Measurements from ENCODE around the gene LPCAT1.
"Not testable (repeated sequence)": the region's sequence is repeated elsewhere in the genome, so short reads cannot be mapped to it uniquely, and the experiment has no call there.

The LPCAT1 gene

GRCh38 chr5:1465966-1466471 lies 57.7 kb downstream of the LPCAT1 start:
- peaks cover 93% of the 10 kb centered on the region for H3K36me3 Mint-ChIP-seq (ENCODE audit: low read depth)
- no peak overlapping the region for H3K27ac Mint-ChIP-seq
- peaks cover 10% of the 10 kb centered on the region for H3K4me1 Mint-ChIP-seq (ENCODE audit: low read depth)
- peak; percentile 25 for DNase-seq
- H3K4me3 Mint-ChIP-seq = no peak overlapping the region
- no peaks in the 10 kb centered on the region for H3K27me3 Mint-ChIP-seq
- peaks cover 12% of the 10 kb centered on the region for H3K9me3 Mint-ChIP-seq

GRCh38 chr5:1465117-1465516 lies 58.6 kb downstream of the LPCAT1 start:
- Mint-ChIP-seq H3K27me3 (no peaks in the 10 kb centered on the region), H3K27ac (no peak overlapping the region), H3K4me3 (no peak overlapping the region), H3K4me1 (ENCODE audit: low read depth) (peaks cover 4% of the 10 kb centered on the region), H3K36me3 (ENCODE audit: low read depth) (peaks cover 91% of the 10 kb centered on the region), H3K9me3 (peaks cover 12% of the 10 kb centered on the region)
- DNase-seq = peak; percentile 7

GRCh38 chr5:1464511-1464910 lies 59.2 kb downstream of the LPCAT1 start:
- H3K36me3 Mint-ChIP-seq (ENCODE audit: low read depth) = peaks cover 90% of the 10 kb centered on the region
- peak; percentile 5 for DNase-seq

GRCh38 chr5:1464096-1464446 lies 59.7 kb downstream of the LPCAT1 start:
- Mint-ChIP-seq H3K4me1 (ENCODE audit: low read depth) (no peaks in the 10 kb centered on the region), H3K36me3 (ENCODE audit: low read depth) (peaks cover 86% of the 10 kb centered on the region), H3K27ac (no peak overlapping the region), H3K4me3 (no peak overlapping the region), H3K27me3 (no peaks in the 10 kb centered on the region), H3K9me3 (peaks cover 12% of the 10 kb centered on the region)
- DNase-seq = peak; percentile 14

More at GRCh38 chr5:1464511-1464910, 59.2 kb downstream of the LPCAT1 start:
- H3K27ac Mint-ChIP-seq = no peak overlapping the region
- H3K27me3 Mint-ChIP-seq = no peaks in the 10 kb centered on the region
- no peak overlapping the region for H3K4me3 Mint-ChIP-seq
- H3K4me1 Mint-ChIP-seq (ENCODE audit: low read depth) = no peaks in the 10 kb centered on the region
- peaks cover 12% of the 10 kb centered on the region for H3K9me3 Mint-ChIP-seq

GRCh38 chr5:1463326-1464095 lies 60.2 kb downstream of the LPCAT1 start:
- H3K27me3 Mint-ChIP-seq = no peaks in the 10 kb centered on the region
- DNase-seq = peak; percentile 22
- no peak overlapping the region for H3K4me3 Mint-ChIP-seq
- H3K27ac Mint-ChIP-seq = no peak overlapping the region
- peaks cover 83% of the 10 kb centered on the region for H3K36me3 Mint-ChIP-seq (ENCODE audit: low read depth)
- peaks cover 12% of the 10 kb centered on the region for H3K9me3 Mint-ChIP-seq
- no peaks in the 10 kb centered on the region for H3K4me1 Mint-ChIP-seq (ENCODE audit: low read depth)

GRCh38 chr5:1462358-1462757 lies 61.4 kb downstream of the LPCAT1 start:
- H3K27me3 Mint-ChIP-seq = no peaks in the 10 kb centered on the region
- H3K9me3 Mint-ChIP-seq = peaks cover 12% of the 10 kb centered on the region
- no peaks in the 10 kb centered on the region for H3K4me1 Mint-ChIP-seq (ENCODE audit: low read depth)
- peak; percentile 9 for DNase-seq
- H3K4me3 Mint-ChIP-seq = no peak overlapping the region
- H3K36me3 Mint-ChIP-seq (ENCODE audit: low read depth) = peaks cover 77% of the 10 kb centered on the region
- no peak overlapping the region for H3K27ac Mint-ChIP-seq

GRCh38 chr5:1461396-1461795 lies 62.4 kb downstream of the LPCAT1 start:
- H3K36me3 Mint-ChIP-seq (ENCODE audit: low read depth) = peaks cover 68% of the 10 kb centered on the region
- H3K4me1 Mint-ChIP-seq (ENCODE audit: low read depth) = no peaks in the 10 kb centered on the region
- H3K9me3 Mint-ChIP-seq = peaks cover 18% of the 10 kb centered on the region
- no peak overlapping the region for H3K4me3 Mint-ChIP-seq
- H3K27ac Mint-ChIP-seq = no peak overlapping the region
- H3K27me3 Mint-ChIP-seq = no peaks in the 10 kb centered on the region
- peak; percentile 20 for DNase-seq

- no peaks in the 10 kb centered on the region for H3K27me3 Mint-ChIP-seq
- no peaks in the 10 kb centered on the region for H3K4me1 Mint-ChIP-seq (ENCODE audit: low read depth)
- peaks cover 56% of the 10 kb centered on the region for H3K36me3 Mint-ChIP-seq (ENCODE audit: low read depth)
- H3K4me3 Mint-ChIP-seq = no peak overlapping the region
- peaks cover 20% of the 10 kb centered on the region for H3K9me3 Mint-ChIP-seq
- no peak overlapping the region for H3K27ac Mint-ChIP-seq
- peak; percentile 27 for DNase-seq
Observed at GRCh38 chr5:1460054-1460682, 63.6 kb downstream of the LPCAT1 start.

- peaks cover 18% of the 10 kb centered on the region for H3K9me3 Mint-ChIP-seq
- not testable (repeated sequence) for H3K4me3 Mint-ChIP-seq; H3K4me1 Mint-ChIP-seq (ENCODE audit: low read depth); H3K27me3 Mint-ChIP-seq; H3K27ac Mint-ChIP-seq
- peak; percentile 12 for DNase-seq
- H3K36me3 Mint-ChIP-seq (ENCODE audit: low read depth) = peaks cover 51% of the 10 kb centered on the region
Observed at GRCh38 chr5:1459435-1459834, 64.3 kb downstream of the LPCAT1 start.

- not testable (repeated sequence) for H3K4me3 Mint-ChIP-seq; H3K27ac Mint-ChIP-seq; DNase-seq; H3K4me1 Mint-ChIP-seq (ENCODE audit: low read depth)
- peaks cover 33% of the 10 kb centered on the region for H3K9me3 Mint-ChIP-seq
- H3K36me3 Mint-ChIP-seq (ENCODE audit: low read depth) = peaks cover 22% of the 10 kb centered on the region
- peaks cover 16% of the 10 kb centered on the region for H3K27me3 Mint-ChIP-seq
Observed at GRCh38 chr5:1456110-1456881, 67.5 kb downstream of the LPCAT1 start.

GRCh38 chr5:1453613-1454012 lies 70.1 kb downstream of the LPCAT1 start:
- no peak overlapping the region for H3K4me3 Mint-ChIP-seq
- peaks cover 33% of the 10 kb centered on the region for H3K9me3 Mint-ChIP-seq
- H3K36me3 Mint-ChIP-seq (ENCODE audit: low read depth) = peaks cover 7% of the 10 kb centered on the region
- no peak for DNase-seq
- no peak overlapping the region for H3K27ac Mint-ChIP-seq
- peaks cover 22% of the 10 kb centered on the region for H3K27me3 Mint-ChIP-seq
- peaks cover 5% of the 10 kb centered on the region for H3K4me1 Mint-ChIP-seq (ENCODE audit: low read depth)

- H3K36me3 Mint-ChIP-seq (ENCODE audit: low read depth) = no peaks in the 10 kb centered on the region
- peaks cover 47% of the 10 kb centered on the region for H3K27me3 Mint-ChIP-seq
- peaks cover 33% of the 10 kb centered on the region for H3K4me1 Mint-ChIP-seq (ENCODE audit: low read depth)
- peaks cover 13% of the 10 kb centered on the region for H3K9me3 Mint-ChIP-seq
- no peak overlapping the region for H3K27ac Mint-ChIP-seq
- H3K4me3 Mint-ChIP-seq = no peak overlapping the region
- DNase-seq = peak; percentile 23
Observed at GRCh38 chr5:1449081-1449630, 74.6 kb downstream of the LPCAT1 start.

- Mint-ChIP-seq H3K9me3 (peaks cover 7% of the 10 kb centered on the region), H3K4me1 (ENCODE audit: low read depth) (peaks cover 36% of the 10 kb centered on the region), H3K36me3 (ENCODE audit: low read depth) (no peaks in the 10 kb centered on the region), H3K27ac (peak overlapping the region; percentile 45), H3K4me3 (no peak overlapping the region), H3K27me3 (peaks cover 47% of the 10 kb centered on the region)
- peak; percentile 44 for DNase-seq
Observed at GRCh38 chr5:1448511-1449011, 75.2 kb downstream of the LPCAT1 start.

- H3K36me3 Mint-ChIP-seq (ENCODE audit: low read depth) = no peaks in the 10 kb centered on the region
- peak; percentile 40 for DNase-seq
- peaks cover 36% of the 10 kb centered on the region for H3K4me1 Mint-ChIP-seq (ENCODE audit: low read depth)
- H3K27ac Mint-ChIP-seq = no peak overlapping the region
- H3K9me3 Mint-ChIP-seq = no peaks in the 10 kb centered on the region
- no peak overlapping the region for H3K4me3 Mint-ChIP-seq
- H3K27me3 Mint-ChIP-seq = peaks cover 51% of the 10 kb centered on the region
Observed at GRCh38 chr5:1447671-1448361, 75.9 kb downstream of the LPCAT1 start.
